GM10266 (cell line): ENCODE data around the gene HOXB6.

Experiments
- DNase-seq: peaks from one replicate; pipeline ENCODE4 v3.0.0; 2012; ENCODE audit errors: extremely low spot score
- CTCF ChIP-seq: IDR thresholded peaks from 2 replicates; pipeline ENCODE4 v1.5.1; 2012; ENCODE audit warnings: mild to moderate bottlenecking, low read depth; ENCODE audit not compliant: control insufficient read depth, insufficient read depth; ENCODE audit errors: missing control alignments

HOXB6 gene

GRCh38 chr17:48624544-48625494, 20.0 kb upstream of the HOXB6 start:
- no peak for TF ChIP-seq CTCF
- no peak for DNase-seq

GRCh38 chr17:48624118-48624517, 19.3 kb upstream of the HOXB6 start:
- TF ChIP-seq CTCF, result no peak
- no peak for DNase-seq

- TF ChIP-seq CTCF, result no peak
- DNase-seq, result no peak
These were observed 18.8 kb upstream of the HOXB6 start for GRCh38 chr17:48623583-48623982.

- TF ChIP-seq CTCF, result no peak
- no peak for DNase-seq
These were observed 18.1 kb upstream of the HOXB6 start for GRCh38 chr17:48622857-48623256.

GRCh38 chr17:48621410-48622392, 16.9 kb upstream of the HOXB6 start:
- no peak for TF ChIP-seq CTCF
- DNase-seq, result no peak

- TF ChIP-seq CTCF, result no peak
- no peak for DNase-seq
These were observed 15.8 kb upstream of the HOXB6 start for GRCh38 chr17:48620461-48621139.
